ENCODE results near the gene GABRP.
"Not testable (repeated sequence)": the region's sequence is repeated elsewhere in the genome, so short reads cannot be mapped to it uniquely, and the experiment has no call there.

GABRP gene

GRCh38 chr5:170753311-170753710, 30.2 kb upstream of the GABRP start:
- DNase-seq (ENCODE audit: low read depth in 2 of 2): no peak
- TF ChIP-seq, protein P1, sequence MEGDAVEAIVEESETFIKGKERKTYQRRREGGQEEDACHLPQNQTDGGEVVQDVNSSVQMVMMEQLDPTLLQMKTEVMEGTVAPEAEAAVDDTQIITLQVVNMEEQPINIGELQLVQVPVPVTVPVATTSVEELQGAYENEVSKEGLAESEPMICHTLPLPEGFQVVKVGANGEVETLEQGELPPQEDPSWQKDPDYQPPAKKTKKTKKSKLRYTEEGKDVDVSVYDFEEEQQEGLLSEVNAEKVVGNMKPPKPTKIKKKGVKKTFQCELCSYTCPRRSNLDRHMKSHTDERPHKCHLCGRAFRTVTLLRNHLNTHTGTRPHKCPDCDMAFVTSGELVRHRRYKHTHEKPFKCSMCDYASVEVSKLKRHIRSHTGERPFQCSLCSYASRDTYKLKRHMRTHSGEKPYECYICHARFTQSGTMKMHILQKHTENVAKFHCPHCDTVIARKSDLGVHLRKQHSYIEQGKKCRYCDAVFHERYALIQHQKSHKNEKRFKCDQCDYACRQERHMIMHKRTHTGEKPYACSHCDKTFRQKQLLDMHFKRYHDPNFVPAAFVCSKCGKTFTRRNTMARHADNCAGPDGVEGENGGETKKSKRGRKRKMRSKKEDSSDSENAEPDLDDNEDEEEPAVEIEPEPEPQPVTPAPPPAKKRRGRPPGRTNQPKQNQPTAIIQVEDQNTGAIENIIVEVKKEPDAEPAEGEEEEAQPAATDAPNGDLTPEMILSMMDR (IDR thresholded peaks at IDR 0.05; ENCODE audit: low read depth, low read length): no peak
- H3K4me3 ChIP-seq (replicated peaks in 1 of 2; ENCODE audit: low read depth in 2 of 2, low read length in 2 of 2): no peak overlapping the region

DNA sequence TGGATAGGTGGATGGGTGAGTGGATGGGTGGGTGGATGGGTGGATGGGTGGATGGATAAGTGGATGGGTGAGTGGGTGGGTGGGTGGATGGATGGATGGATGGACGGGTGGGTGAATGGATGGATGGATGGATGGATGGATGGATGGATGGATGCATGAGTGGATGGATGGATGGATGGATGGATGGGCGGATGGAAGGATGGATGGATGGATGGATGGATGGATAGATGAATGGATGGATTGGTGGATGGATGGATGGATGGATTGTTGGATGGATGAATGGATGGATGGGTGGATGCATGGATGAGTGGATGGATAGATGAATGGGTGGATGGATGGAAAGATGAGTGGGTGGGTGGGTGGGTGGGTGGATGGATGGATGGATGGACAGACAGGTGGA, 29.0 kb upstream of the GABRP start:
- not testable (repeated sequence) for DNase-seq (ENCODE audit: low read depth in 2 of 2); H3K4me3 ChIP-seq (replicated peaks in 1 of 2; ENCODE audit: low read depth in 2 of 2, low read length in 2 of 2)

DNA sequence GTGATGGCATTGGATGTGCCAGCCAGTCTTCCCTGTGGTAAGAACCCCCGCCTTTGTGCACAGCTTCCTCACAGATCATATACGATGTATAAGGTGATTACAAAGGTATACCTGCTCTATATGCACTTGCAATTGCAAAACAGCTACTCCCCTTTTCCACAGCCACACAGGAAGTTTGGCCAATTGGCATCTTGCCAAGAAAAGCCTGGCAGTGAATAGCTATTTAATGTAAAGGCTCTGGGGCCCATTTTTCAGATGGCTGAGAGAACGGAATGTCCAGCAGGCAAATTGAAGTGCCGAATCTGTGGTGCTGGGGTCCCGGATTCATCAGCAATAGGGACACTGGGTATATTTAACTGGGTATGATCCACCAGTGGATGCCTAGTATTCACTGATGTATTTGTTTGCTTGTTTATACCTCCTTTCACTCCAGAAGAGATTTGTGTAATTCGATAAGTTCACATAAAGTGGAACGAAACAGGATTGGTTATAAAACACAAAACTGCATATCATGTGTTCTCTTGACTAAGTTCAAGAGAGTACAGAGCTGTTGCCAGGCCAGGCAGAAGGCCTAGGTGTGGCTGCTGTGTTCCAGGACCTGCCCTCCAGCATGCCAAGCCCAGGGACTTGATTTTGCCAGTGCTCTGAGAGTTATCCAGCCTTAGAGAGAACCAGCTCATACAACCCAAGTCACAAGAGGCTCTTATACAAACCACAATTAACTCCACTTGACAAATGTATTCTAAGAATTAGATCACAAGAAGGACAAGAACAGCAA, 27.7 kb upstream of the GABRP start:
- TF ChIP-seq, protein P1 (IDR thresholded peaks at IDR 0.05; ENCODE audit: low read depth, low read length): no peak
- DNase-seq (ENCODE audit: low read depth in 2 of 2): peak; percentile 3 to 10
- H3K4me3 ChIP-seq (replicated peaks in 1 of 2; ENCODE audit: low read depth in 2 of 2, low read length in 2 of 2): no peak overlapping the region

GRCh38 chr5:170756691-170757090, 26.8 kb upstream of the GABRP start:
- H3K4me3 ChIP-seq (replicated peaks in 1 of 2; ENCODE audit: low read depth in 2 of 2, low read length in 2 of 2): no peak overlapping the region
- no peak for DNase-seq (ENCODE audit: low read depth in 2 of 2)
- TF ChIP-seq, protein P1 (IDR thresholded peaks at IDR 0.05; ENCODE audit: low read depth, low read length): no peak

DNA sequence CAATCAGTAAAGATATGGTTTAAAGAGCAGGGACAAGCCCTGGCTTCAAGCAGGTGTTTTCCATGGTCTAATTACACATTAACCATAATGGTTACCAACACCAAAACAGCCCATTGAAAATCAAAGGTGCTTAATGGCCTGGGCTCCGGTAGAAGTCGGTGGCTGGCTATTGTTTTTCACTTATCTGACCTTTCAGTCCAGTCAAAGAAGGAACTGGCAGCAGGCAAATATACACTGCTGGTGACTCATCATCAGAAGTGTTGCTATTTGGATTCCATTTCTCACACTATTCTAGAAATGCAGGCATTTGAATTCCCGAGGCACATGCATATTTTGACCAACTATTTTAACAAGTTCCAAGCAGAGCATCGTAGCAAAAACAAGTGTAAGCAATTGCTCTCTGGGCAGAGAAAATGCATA, 26.3 kb upstream of the GABRP start:
- no peak overlapping the region for H3K4me3 ChIP-seq (replicated peaks in 1 of 2; ENCODE audit: low read depth in 2 of 2, low read length in 2 of 2)
- TF ChIP-seq, protein P1 (IDR thresholded peaks at IDR 0.05; ENCODE audit: low read depth, low read length): no peak
- peak; percentile 21 to 68 for DNase-seq (ENCODE audit: low read depth in 2 of 2)

GRCh38 chr5:170757669-170758068, 25.9 kb upstream of the GABRP start:
- TF ChIP-seq, protein P1 (IDR thresholded peaks at IDR 0.05; ENCODE audit: low read depth, low read length): no peak
- no peak overlapping the region for H3K4me3 ChIP-seq (replicated peaks in 1 of 2; ENCODE audit: low read depth in 2 of 2, low read length in 2 of 2)
- DNase-seq (ENCODE audit: low read depth in 2 of 2): no peak

GRCh38 chr5:170758481-170758880, 25.0 kb upstream of the GABRP start:
- DNase-seq (ENCODE audit: low read depth in 2 of 2): no peak
- no peak overlapping the region for H3K4me3 ChIP-seq (replicated peaks in 1 of 2; ENCODE audit: low read depth in 2 of 2, low read length in 2 of 2)
- TF ChIP-seq, protein P1 (IDR thresholded peaks at IDR 0.05; ENCODE audit: low read depth, low read length): no peak

All from cardiac fibroblast (primary cell).